ENCODE data around the gene PABPN1L.

PABPN1L gene

DNA sequence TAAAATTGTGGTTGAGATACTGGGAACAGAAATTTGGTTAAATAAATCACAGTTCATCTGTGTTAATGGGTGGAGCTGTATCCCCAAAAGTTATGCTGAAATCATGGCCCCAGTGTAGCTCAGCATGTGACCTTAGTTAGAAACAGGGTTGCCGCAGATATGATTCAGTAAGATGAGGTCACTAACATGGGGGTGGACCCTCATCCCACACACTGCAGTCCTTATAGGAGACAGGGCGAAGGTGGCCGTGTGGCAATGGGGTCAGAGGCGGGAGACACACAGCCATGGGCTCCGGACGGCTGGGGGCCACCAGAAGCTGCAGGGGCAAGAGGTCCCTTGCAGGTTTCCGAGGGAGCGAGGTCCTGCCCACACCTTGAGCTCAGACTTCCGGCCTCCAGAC lies 20.4 kb downstream of the PABPN1L start:
- DNase-seq = no peak

GRCh38 chr16:88844419-88845036 lies 21.9 kb downstream of the PABPN1L start:
- no peak for DNase-seq

DNA sequence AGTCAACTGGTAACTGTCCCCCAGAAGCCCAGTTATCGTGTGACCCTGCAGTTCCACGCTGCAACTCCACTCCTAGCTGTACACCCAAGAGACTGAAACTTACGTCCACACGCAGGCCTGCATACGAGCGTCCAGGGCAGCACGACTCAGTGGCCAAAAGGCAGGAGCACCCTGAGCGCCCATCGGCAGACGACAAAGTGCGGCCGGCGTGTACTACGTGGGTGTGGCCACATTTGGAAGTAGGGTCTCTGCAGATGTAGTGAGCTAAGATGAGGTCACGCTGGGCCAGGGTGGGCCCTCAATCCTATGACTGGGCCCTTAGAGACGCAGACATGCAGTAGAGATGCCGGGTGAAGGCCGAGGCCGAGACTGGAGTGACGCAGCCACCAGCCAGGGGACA lies 23.2 kb downstream of the PABPN1L start:
- no peak for DNase-seq

DNA sequence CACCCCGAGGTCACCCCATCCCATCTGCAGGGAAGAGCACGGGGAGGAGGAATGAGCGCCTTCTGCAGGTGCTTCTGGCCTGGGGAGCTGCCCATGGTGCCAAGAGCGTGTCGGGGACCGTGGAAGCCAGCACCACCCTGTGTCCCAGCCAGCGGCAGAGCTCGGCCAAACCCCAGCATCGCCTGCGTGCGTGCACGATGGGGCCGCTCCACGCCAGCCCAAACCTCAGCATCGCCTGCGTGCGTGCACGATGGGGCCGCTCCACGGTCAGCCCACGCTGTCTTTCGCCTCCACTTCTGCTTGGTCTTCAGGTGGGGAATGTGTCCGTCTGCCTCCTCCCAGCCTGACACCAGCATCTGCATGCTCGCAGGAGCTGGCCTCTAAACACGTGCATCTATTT lies 23.7 kb downstream of the PABPN1L start:
- no peak for DNase-seq

DNA sequence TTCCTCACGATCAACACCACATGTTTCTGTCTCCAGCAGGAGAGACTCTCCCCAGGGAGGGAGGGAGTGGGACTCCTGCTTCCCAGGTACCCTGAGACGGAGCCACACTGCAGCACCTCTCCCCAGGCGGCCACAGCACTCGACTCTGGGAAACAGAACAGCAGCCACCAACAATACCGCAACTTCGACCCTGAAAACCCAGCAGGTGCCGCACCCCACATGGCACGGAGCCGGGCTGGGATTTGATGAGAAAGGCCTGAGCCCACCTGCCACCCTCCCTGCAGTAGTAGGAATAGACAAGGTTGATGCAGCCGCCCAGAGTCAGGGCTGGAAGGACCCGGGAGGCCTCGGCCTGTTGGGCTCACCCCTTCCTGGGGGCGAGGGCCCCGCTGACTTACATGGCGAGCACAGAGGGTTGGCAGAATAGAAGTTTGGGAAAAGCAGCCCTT lies 24.1 kb downstream of the PABPN1L start:
- no peak for DNase-seq

GRCh38 chr16:88841521-88842307 lies 24.7 kb downstream of the PABPN1L start:
- DNase-seq = no peak

DNA sequence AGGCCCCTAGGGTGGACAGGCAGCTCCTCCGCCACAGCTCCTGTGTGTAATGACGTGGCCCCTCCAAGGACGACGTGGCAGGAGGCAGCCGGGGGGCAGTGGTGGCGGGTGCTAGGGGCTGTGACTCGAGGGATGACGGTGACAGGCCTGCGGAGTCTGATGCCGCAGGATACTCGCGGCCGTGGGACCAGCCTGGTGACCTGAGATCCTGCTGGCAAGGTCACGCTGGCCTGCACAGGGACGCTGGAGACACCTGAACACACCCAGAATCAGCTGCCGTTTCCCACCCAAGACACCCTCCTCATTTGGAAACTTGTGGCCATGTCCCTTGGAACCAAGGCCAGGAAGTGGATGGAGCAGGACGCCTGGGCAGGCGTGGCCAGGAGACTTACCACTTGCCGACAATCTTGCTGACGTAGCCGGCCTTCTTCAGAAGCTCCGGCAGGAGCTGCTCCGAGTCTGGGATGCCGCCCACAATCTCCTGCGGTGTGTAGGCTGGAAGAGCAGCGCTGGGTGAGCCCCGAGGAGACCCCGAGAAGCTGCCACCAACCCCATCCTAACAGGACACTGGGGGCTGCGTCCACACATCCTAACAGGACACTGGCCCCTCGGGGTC lies 25.8 kb downstream of the PABPN1L start:
- DNase-seq = no peak

GRCh38 chr16:88839745-88840599 lies 26.5 kb downstream of the PABPN1L start:
- DNase-seq = no peak

- DNase-seq = no peak
Measured at GRCh38 chr16:88839026-88839529, 27.4 kb downstream of the PABPN1L start.

- no peak for DNase-seq
Measured at GRCh38 chr16:88838566-88838965, 27.9 kb downstream of the PABPN1L start.

- no peak for DNase-seq
Measured at GRCh38 chr16:88837806-88838205, 28.7 kb downstream of the PABPN1L start.

GRCh38 chr16:88836791-88837190 lies 29.7 kb downstream of the PABPN1L start:
- no peak for DNase-seq

- no peak for DNase-seq
Measured at GRCh38 chr16:88835818-88836217, 30.6 kb downstream of the PABPN1L start.

GRCh38 chr16:88835383-88835782 lies 31.1 kb downstream of the PABPN1L start:
- no peak for DNase-seq

GRCh38 chr16:88834670-88835069 lies 31.8 kb downstream of the PABPN1L start:
- no peak for DNase-seq

DNA sequence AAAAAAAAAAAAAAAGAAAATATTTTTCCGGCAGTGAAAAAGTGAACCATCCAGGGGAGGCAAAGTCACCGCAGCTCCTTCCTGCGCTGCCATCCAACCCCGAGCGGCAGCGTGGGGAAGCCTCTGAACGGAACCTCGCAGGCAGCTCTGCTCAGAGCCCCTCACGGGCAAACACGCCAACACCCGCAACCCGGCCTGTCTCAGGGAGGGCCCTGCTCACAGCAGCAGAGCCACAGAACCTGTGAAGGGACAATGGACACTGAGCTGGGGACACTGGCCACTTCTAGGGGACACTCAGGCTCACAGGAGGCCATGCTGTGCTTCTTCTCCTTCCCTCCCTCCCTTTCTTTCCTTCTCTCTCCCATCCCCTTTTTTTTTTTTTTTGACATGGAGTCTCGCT lies 33.4 kb downstream of the PABPN1L start:
- no peak for DNase-seq

DNA sequence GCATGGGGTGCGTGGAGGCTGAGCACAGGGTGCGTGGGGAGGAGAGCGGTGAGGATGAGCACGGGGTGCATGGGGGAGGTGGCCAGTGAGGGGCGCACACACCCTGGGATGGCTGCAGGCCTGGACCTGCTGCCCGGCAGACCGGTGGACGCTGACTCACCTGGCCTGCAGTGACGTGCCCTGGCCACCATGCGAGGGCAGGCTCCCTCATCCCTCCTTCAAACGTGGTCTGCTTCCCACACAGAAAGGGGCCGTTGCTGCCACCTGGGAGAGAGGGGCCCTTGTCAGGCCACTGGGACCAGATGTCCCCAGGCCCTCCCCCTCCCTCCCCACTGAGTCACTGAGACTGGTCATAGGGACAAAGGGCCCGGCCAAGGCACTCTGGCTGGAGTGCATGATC lies 34.6 kb downstream of the PABPN1L start:
- DNase-seq = no peak

GRCh38 chr16:88830783-88831182 lies 35.7 kb downstream of the PABPN1L start:
- no peak for DNase-seq

DNA sequence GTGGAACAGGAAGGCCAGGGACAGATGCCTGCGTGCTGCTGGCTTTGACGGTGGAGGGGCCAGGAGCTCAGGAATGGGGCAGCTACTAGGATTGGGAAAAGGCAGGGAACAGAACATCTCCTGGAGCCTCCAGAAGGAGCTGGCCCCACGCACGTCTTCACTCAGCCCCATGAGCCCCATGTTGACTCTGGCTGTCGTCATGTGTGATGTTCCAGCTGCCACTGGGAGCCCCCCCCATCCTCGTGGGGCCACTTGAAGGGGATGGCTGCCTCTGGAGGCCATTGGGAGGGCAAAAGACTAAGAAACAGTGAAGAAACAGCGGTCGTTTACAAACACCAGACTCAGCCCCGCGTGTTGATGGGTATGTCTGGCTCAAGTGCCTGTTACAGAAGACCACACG lies 36.2 kb downstream of the PABPN1L start:
- no peak for DNase-seq

DNA sequence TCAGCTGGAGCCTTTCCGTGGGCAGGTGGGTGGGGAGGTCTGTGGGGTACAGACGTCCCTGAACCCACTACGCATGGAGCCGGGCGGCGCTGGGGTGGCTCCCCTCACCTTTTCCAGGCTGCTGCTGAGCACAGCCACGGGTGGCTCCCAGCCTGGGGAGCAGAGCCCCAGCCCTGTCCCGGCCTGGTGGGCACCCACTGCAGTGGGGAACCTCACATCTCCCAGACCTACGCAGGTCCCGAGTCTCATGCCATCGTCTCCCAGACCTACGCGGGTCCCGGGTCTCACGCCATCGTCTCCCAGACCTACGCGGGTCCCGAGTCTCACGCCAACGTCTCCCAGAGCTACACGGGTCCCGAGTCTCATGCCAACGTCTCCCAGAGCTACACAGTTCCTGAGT lies 37.7 kb downstream of the PABPN1L start:
- DNase-seq = no peak

GRCh38 chr16:88827727-88828126 lies 38.7 kb downstream of the PABPN1L start:
- DNase-seq = no peak

- DNase-seq = no peak
Measured at GRCh38 chr16:88826070-88826840, 40.2 kb downstream of the PABPN1L start.
